ENCODE results near the gene PYCARD. TPM values are rescaled to one million over a fixed set of nuclear protein-coding genes. Genes with fewer than 3 reads are reported as not detected.
A peak's percentile ranks its signal among the peaks of the same experiment; 100 is the strongest.

PYCARD gene
- total and polyA plus RNA-seq, 8 donors: 13.2 to 59.8 (median 18.6) TPM

GRCh38 chr16:31168848-31169247, 33.7 kb downstream of the PYCARD start:
- no peak overlapping the region for H3K4me3 ChIP-seq
- H3K4me1 ChIP-seq: no peaks in the 10 kb centered on the region
- TF ChIP-seq CTCF (IDR thresholded peaks at IDR 0.05): no peak
- no peak for ATAC-seq
- no peak for DNase-seq
- H3K27ac ChIP-seq: no peak overlapping the region
- no peaks in the 10 kb centered on the region for H3K9me3 ChIP-seq
- intact Hi-C loops (cut with DNase I): no loop called here
- H3K36me3 ChIP-seq: no peaks in the 10 kb centered on the region
- H3K27me3 ChIP-seq: no peaks in the 10 kb centered on the region

GRCh38 chr16:31167315-31167714, 35.2 kb downstream of the PYCARD start:
- H3K4me1 ChIP-seq: no peaks in the 10 kb centered on the region
- H3K9me3 ChIP-seq: no peaks in the 10 kb centered on the region
- no peaks in the 10 kb centered on the region for H3K27me3 ChIP-seq
- H3K27ac ChIP-seq: no peak overlapping the region
- intact Hi-C loops (cut with DNase I): no loop called here
- no peak for DNase-seq
- no peak overlapping the region for H3K4me3 ChIP-seq
- no peak for ATAC-seq
- no peak for TF ChIP-seq CTCF (IDR thresholded peaks at IDR 0.05)
- H3K36me3 ChIP-seq: no peaks in the 10 kb centered on the region

- Histone ChIP-seq H3K9me3 (no peaks in the 10 kb centered on the region), H3K4me3 (no peak overlapping the region), H3K27ac (no peak overlapping the region), H3K4me1 (peaks cover 0 to 9% of the 10 kb centered on the region in 2 donors), H3K36me3 (no peaks in the 10 kb centered on the region), H3K27me3 (no peaks in the 10 kb centered on the region)
- ATAC-seq (peak; percentile 81), DNase-seq (peak in 2 of 4 donors; percentile 53 to 84)
- intact Hi-C loops (cut with DNase I): loop anchor here in 1 of 2 donors (10.0 kb wide), 1 partner anchor 82 kb away; the partner anchor contains the start of genes ZNF646 and ZNF668
- no peak for TF ChIP-seq CTCF (IDR thresholded peaks at IDR 0.05)
Measured at GRCh38 chr16:31157136-31157535, 45.4 kb downstream of the PYCARD start.

Other genes starting within 250 kb of the PYCARD start
- gene SETD1A, start 245.0 kb downstream of the PYCARD start, total RNA-seq: 10 to 100 TPM; 12.1 to 16.4 TPM
- gene SETD1A, start 245.0 kb downstream of the PYCARD start, polyA plus RNA-seq (ENCODE audit: insufficient read length in 6 of 6): 10 to 100 TPM; 14.7 to 21.5 (median 15.3) TPM
- 10 to 100 TPM; 25.9 to 28.4 TPM for gene HSD3B7, start 217.6 kb downstream of the PYCARD start, total RNA-seq
- gene HSD3B7, start 217.6 kb downstream of the PYCARD start, polyA plus RNA-seq (ENCODE audit: insufficient read length in 6 of 6): 1 to 10 TPM; 3.9 to 5.1 (median 4.5) TPM
- gene STX1B, start 192.1 kb downstream of the PYCARD start, total RNA-seq: under 1 TPM; 0.47 to 0.50 TPM
- under 1 TPM; 0.24 to 0.85 (median 0.60) TPM for gene STX1B, start 192.1 kb downstream of the PYCARD start, polyA plus RNA-seq (ENCODE audit: insufficient read length in 6 of 6)
- gene STX4, start 169.2 kb downstream of the PYCARD start, total RNA-seq: 10 to 100 TPM; 65.4 to 84.8 TPM
- 10 to 100 TPM; 37.7 to 47.6 (median 42.0) TPM for gene STX4, start 169.2 kb downstream of the PYCARD start, polyA plus RNA-seq (ENCODE audit: insufficient read length in 6 of 6)
- gene ZNF668, start 128.5 kb downstream of the PYCARD start, total RNA-seq: 10 to 100 TPM; 11.8 to 12.2 TPM
- gene ZNF668, start 128.5 kb downstream of the PYCARD start, polyA plus RNA-seq (ENCODE audit: insufficient read length in 6 of 6): 1 to 10 TPM; 3.8 to 5.9 (median 5.4) TPM
- gene ZNF646, start 128.3 kb downstream of the PYCARD start, total RNA-seq: 10 to 100 TPM; 15.1 to 18.1 TPM
- gene ZNF646, start 128.3 kb downstream of the PYCARD start, polyA plus RNA-seq (ENCODE audit: insufficient read length in 6 of 6): 10 to 100 TPM; 11.3 to 14.6 (median 12.9) TPM
- gene PRSS53, start 113.8 kb downstream of the PYCARD start, total RNA-seq: 1 to 10 TPM; 1.9 to 2.9 TPM
- gene PRSS53, start 113.8 kb downstream of the PYCARD start, polyA plus RNA-seq (ENCODE audit: insufficient read length in 6 of 6): 1 to 10 TPM in 5 of 6 donors, under 1 TPM in 1; 0.96 to 2.9 (median 2.2) TPM
- gene VKORC1, start 108.0 kb downstream of the PYCARD start, total RNA-seq: 100 to 1,000 TPM in 1 of 2 donors, 10 to 100 TPM in 1; 76.4 to 102 TPM
- gene VKORC1, start 108.0 kb downstream of the PYCARD start, polyA plus RNA-seq (ENCODE audit: insufficient read length in 6 of 6): 10 to 100 TPM; 62.0 to 66.5 (median 63.6) TPM
- 10 to 100 TPM; 36.1 to 43.8 TPM for gene BCKDK, start 94.4 kb downstream of the PYCARD start, total RNA-seq
- 10 to 100 TPM; 32.8 to 40.9 (median 38.9) TPM for gene BCKDK, start 94.4 kb downstream of the PYCARD start, polyA plus RNA-seq (ENCODE audit: insufficient read length in 6 of 6)
- gene KAT8, start 85.1 kb downstream of the PYCARD start, total RNA-seq: 10 to 100 TPM; 49.8 to 55.0 TPM
- 10 to 100 TPM; 59.6 to 74.6 (median 63.9) TPM for gene KAT8, start 85.1 kb downstream of the PYCARD start, polyA plus RNA-seq (ENCODE audit: insufficient read length in 6 of 6)
- gene PRSS8, start 67.0 kb downstream of the PYCARD start, total RNA-seq: 100 to 1,000 TPM in 1 of 2 donors, 10 to 100 TPM in 1; 61.2 to 129 TPM
- gene PRSS8, start 67.0 kb downstream of the PYCARD start, polyA plus RNA-seq (ENCODE audit: insufficient read length in 6 of 6): 100 to 1,000 TPM in 5 of 6 donors, 10 to 100 TPM in 1; 98.0 to 123 (median 107) TPM
- 1 to 10 TPM; 4.8 to 5.8 TPM for gene PRSS36, start 52.7 kb downstream of the PYCARD start, total RNA-seq
- gene PRSS36, start 52.7 kb downstream of the PYCARD start, polyA plus RNA-seq (ENCODE audit: insufficient read length in 6 of 6): 1 to 10 TPM in 5 of 6 donors, under 1 TPM in 1; 0.70 to 3.3 (median 1.9) TPM
- 100 to 1,000 TPM; 180 to 259 TPM for gene FUS, start 22.6 kb downstream of the PYCARD start, total RNA-seq
- gene FUS, start 22.6 kb downstream of the PYCARD start, polyA plus RNA-seq (ENCODE audit: insufficient read length in 6 of 6): 100 to 1,000 TPM; 663 to 829 (median 794) TPM
- under 1 TPM; 0.06 to 0.08 TPM for gene TRIM72, start 11.4 kb upstream of the PYCARD start, total RNA-seq
- gene TRIM72, start 11.4 kb upstream of the PYCARD start, polyA plus RNA-seq (ENCODE audit: insufficient read length in 6 of 6): under 1 TPM; 0.14 to 0.24 (median 0.18) TPM
- gene PYDC1, start 14.4 kb upstream of the PYCARD start, total RNA-seq: not detected
- gene PYDC1, start 14.4 kb upstream of the PYCARD start, polyA plus RNA-seq (ENCODE audit: insufficient read length in 6 of 6): not detected
- 10 to 100 TPM; 44.5 to 91.3 TPM for gene ITGAM, start 57.2 kb upstream of the PYCARD start, total RNA-seq
- gene ITGAM, start 57.2 kb upstream of the PYCARD start, polyA plus RNA-seq (ENCODE audit: insufficient read length in 6 of 6): 1 to 10 TPM; 2.3 to 5.1 (median 3.2) TPM
- 100 to 1,000 TPM in 1 of 2 donors, 10 to 100 TPM in 1; 71.5 to 134 TPM for gene ITGAX, start 152.4 kb upstream of the PYCARD start, total RNA-seq
- gene ITGAX, start 152.4 kb upstream of the PYCARD start, polyA plus RNA-seq (ENCODE audit: insufficient read length in 6 of 6): 1 to 10 TPM in 5 of 6 donors, under 1 TPM in 1; 0.94 to 2.0 (median 1.4) TPM
- under 1 TPM; 0.31 to 0.35 TPM for gene ITGAD, start 190.6 kb upstream of the PYCARD start, total RNA-seq
- gene ITGAD, start 190.6 kb upstream of the PYCARD start, polyA plus RNA-seq (ENCODE audit: insufficient read length in 6 of 6): under 1 TPM in 4 of 6 donors, not detected in 2; 0.04 to 0.24 (median 0.15) TPM
- gene COX6A2, start 225.6 kb upstream of the PYCARD start, total RNA-seq: under 1 TPM in 1 of 2 donors, not detected in 1; 0.67 TPM
- gene COX6A2, start 225.6 kb upstream of the PYCARD start, polyA plus RNA-seq (ENCODE audit: insufficient read length in 6 of 6): not detected
- 1 to 10 TPM; 1.5 to 1.6 TPM for gene ZNF843, start 240.0 kb upstream of the PYCARD start, total RNA-seq
- 1 to 10 TPM; 1.5 to 2.5 (median 2.2) TPM for gene ZNF843, start 240.0 kb upstream of the PYCARD start, polyA plus RNA-seq (ENCODE audit: insufficient read length in 6 of 6)

Measured in left lung (tissue), 10 donors.